ENCODE results near the gene MON2. TPM values are rescaled to one million over a fixed set of nuclear protein-coding genes. Genes with fewer than 3 reads are reported as not detected.

The MON2 gene
- total RNA-seq, 1 experiment from 2014 or later = 30.1 TPM

GRCh38 chr12:62629971-62630739 lies 163.5 kb downstream of the MON2 start:
- intact Hi-C loops (cut with micrococcal nuclease; ENCODE audit: unreplicated experiment) = no loop called here
- H3K9me3 ChIP-seq (ENCODE audit: control insufficient read depth, insufficient read depth, low read depth, low read length) = no peaks in the 10 kb centered on the region
- H3K36me3 ChIP-seq (ENCODE audit: control insufficient read depth, insufficient read depth, low read length) = no peaks in the 10 kb centered on the region
- no peak overlapping the region for H3K4me3 ChIP-seq (ENCODE audit: low read depth in 2 of 2, low read length in 2 of 2)
- TF ChIP-seq TCF7L2 (IDR thresholded peaks at IDR 0.05; ENCODE audit: low read depth, low read length) = no peak
- no peak for TF ChIP-seq CTCF (IDR thresholded peaks at IDR 0.05)
- TF ChIP-seq SIN3A (IDR thresholded peaks at IDR 0.05; ENCODE audit: borderline replicate concordance, insufficient read depth, low read depth, low read length) = no peak
- TF ChIP-seq REST (IDR thresholded peaks at IDR 0.05; ENCODE audit: insufficient read depth in 1 of 2, low read depth in 2 of 2, low read length in 1 of 2) = no peak
- TF ChIP-seq POLR2AphosphoS5 (IDR thresholded peaks at IDR 0.05; ENCODE audit: low read depth, low read length) = no peak
- CTCF ChIA-PET = no interaction called here
- H3K27me3 ChIP-seq (ENCODE audit: control insufficient read depth, insufficient read depth, low read length) = no peaks in the 10 kb centered on the region
- peaks cover 13% of the 10 kb centered on the region for H3K4me1 ChIP-seq (ENCODE audit: control insufficient read depth, insufficient read depth, low read length)
- H3K27ac ChIP-seq (ENCODE audit: low read length) = no peak overlapping the region
- in situ Hi-C loops (cut with HindIII; ENCODE audit: low pct_unique_long_range_greater_than_20kb, low sequenced_read_pairs) = no loop called here
- DNase-seq (ENCODE audit: low read depth, low spot score) = no peak
- no TSS peak for BruUV-seq (replicated peaks)
- POLR2A ChIA-PET = no interaction called here
- no peak for ATAC-seq

- Histone ChIP-seq H3K36me3 (ENCODE audit: control insufficient read depth, insufficient read depth, low read length) (no peaks in the 10 kb centered on the region), H3K27me3 (ENCODE audit: control insufficient read depth, insufficient read depth, low read length) (no peaks in the 10 kb centered on the region), H3K9me3 (ENCODE audit: control insufficient read depth, insufficient read depth, low read depth, low read length) (no peaks in the 10 kb centered on the region), H3K27ac (ENCODE audit: low read length) (peak overlapping the region; percentile 67), H3K4me3 (ENCODE audit: low read depth in 2 of 2, low read length in 2 of 2) (peak overlapping the region; percentile 55 to 71), H3K4me1 (ENCODE audit: control insufficient read depth, insufficient read depth, low read length) (peaks cover 13% of the 10 kb centered on the region)
- CTCF ChIA-PET = interaction anchor here (0.8 kb wide), 1 partner anchor 148 kb away, joined by 3 read pairs; no protein-coding TSS in a partner anchor
- DNase-seq (ENCODE audit: low read depth, low spot score) (peak; percentile 10), ATAC-seq (peak; percentile 93)
- intact Hi-C loops (cut with micrococcal nuclease; ENCODE audit: unreplicated experiment) (no loop called here), in situ Hi-C loops (cut with HindIII; ENCODE audit: low pct_unique_long_range_greater_than_20kb, low sequenced_read_pairs) (no loop called here)
- POLR2A ChIA-PET = no interaction called here
- TF ChIP-seq REST (IDR thresholded peaks at IDR 0.05; ENCODE audit: insufficient read depth in 1 of 2, low read depth in 2 of 2, low read length in 1 of 2) = no peak
- TF ChIP-seq TCF7L2 (IDR thresholded peaks at IDR 0.05; ENCODE audit: low read depth, low read length) = peak; percentile 59; the same call in 1 of the 2 replicates
- peak; percentile 83 for TF ChIP-seq CTCF (IDR thresholded peaks at IDR 0.05)
- BruUV-seq (replicated peaks) = no TSS peak
Observed at GRCh38 chr12:62631471-62632410, 165.1 kb downstream of the MON2 start.
